Endometrial microvascular endothelial cells (primary cell): ENCODE results near the gene PLPP4. TPM values are rescaled to one million over a fixed set of nuclear protein-coding genes. Genes with fewer than 3 reads are reported as not detected.

Experiments used
- in situ Hi-C: cut with HindIII; loops from 2 replicates; pipeline ENCODE4 v1.10.0; 2017; ENCODE audit warnings: low sequenced_read_pairs, low pct_unique_long_range_greater_than_20kb; ENCODE audit errors: inconsistent ontology term
- total RNA-seq: library from RNA; depleted of rRNA; stranded (reverse); fragments of >200 nt; gene quantifications from one replicate; pipeline ENCODE4 v1.2.3, GENCODE V29; 2015; ENCODE audit errors: inconsistent ontology term

Gene PLPP4
- total RNA-seq, 1 donor from 2014 or later: 2.2 TPM

DNA sequence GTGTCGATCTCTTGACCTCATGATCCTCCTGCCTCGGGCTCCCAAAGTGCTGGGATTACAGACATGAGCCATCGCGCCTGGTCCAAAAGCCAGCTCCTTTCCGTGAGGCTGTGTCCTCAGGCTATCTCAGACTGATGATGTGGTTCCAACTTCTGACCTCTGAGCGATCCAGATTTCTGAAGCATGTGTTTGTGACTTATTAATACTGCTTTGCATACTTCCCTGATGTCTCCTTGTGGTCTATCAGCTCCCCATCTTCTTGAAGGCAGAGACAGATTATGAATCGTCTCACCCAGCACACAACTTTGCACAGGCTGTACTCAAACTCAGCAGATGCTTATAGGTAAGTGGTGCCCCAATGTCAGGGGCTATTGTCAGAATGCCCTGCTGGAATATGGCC is 2.0 kb upstream of the PLPP4 start:
- in situ Hi-C loops: no loop called here

DNA sequence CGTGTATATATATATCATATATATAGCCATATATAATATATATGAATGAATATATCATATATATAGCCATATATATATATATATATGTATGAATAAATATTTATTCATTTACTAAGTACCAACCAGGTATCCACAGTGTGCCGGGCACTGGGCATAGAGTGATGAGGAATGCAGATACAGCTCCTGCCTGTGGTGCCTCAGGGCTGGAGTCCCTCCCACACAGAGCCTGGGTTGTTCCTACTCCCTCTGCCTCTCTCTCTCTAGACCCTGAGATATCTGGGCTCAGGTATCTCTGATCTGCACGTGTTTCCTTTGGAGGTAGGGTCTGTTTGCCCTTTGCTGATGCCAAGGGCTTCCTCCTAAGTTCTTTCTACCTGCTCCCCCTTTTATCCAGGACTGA is 1.4 kb upstream of the PLPP4 start:
- in situ Hi-C loops: no loop called here

DNA sequence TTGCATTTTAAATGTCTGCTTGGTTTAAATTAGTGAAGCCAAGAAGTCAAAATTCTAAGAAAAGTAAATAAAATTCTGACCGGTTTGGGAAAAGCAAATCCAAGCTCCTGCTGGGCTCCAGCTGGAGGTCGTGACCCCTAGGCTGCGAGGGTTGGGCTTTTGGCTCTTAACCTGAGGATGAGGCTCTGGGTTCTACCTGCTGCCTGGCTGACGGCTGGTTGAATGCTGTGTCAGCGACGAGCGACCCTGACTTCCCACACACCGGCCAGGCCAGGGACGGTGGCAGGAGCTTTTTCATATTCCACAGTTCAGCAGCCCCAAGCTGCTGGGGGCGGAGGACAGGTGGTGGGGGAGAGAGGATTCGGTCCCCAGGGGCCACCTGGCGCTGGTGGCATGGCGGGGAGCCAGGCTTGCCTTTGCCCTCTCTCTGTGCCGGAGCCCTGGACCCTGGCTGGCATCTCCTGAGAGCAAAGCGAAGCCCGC is 843 bp upstream of the PLPP4 start:
- in situ Hi-C loops: no loop called here

- in situ Hi-C loops: no loop called here
Measured at GRCh38 chr10:120457431-120458172, 575 bp downstream of the PLPP4 start.

DNA sequence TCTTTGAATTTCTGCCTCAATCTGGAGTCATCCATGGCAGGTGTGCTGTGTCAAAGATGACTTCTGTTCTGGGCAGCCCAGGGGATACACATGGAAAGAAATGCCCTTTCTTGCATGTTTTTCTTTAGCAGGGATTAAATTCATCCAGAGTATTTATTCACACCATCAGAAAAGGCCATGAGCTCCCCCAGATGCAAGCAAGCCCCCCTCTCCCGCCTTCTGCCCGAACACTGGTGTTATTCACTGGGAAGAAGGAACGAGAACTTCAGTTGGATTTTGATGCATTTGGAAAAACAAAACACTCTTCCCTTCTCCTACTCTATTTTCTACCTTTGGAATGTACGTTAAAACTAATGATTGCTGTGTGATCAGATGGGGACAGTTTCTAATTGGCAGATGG is 1.4 kb downstream of the PLPP4 start:
- in situ Hi-C loops: no loop called here

- in situ Hi-C loops: no loop called here
Measured at GRCh38 chr10:120459185-120459584, 2.2 kb downstream of the PLPP4 start.

DNA sequence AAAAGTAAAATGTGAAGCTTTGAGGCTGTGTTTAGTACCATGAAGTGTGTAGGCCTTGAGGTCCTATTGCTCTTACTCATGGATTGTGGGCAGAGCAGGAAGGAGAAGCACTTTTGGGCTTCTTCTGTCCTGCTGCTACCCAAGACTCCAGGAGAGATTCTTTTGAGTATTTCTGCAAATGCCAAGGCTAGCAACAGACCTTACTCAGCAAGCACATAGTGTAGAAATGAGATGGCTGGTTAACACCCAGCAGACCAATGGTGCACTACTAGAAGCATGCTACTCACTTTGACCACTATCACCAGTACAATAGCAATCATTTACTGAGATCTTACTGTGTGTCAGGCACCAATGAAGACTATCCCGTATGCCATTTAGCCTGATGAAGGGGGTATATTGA is 3.2 kb downstream of the PLPP4 start:
- in situ Hi-C loops: no loop called here

DNA sequence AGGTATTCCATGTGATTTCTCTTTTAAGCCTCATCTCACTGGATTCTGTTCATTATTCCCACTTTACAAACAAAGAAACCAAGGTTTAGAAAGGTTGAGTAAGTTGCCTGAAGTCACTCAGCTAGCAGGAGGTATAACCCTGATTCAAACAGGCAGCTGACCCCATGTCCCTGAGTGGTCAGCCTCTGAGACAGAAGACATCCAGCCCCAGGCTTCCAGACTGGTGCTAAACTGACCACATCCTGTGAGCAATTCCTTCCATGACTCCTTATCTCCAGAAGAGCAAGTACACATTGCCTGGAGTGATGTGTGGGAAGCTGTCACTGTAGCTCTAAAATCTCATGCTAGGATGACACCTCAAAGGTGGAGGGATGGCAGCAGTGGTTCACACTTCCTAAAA is 3.7 kb downstream of the PLPP4 start:
- in situ Hi-C loops: no loop called here

- in situ Hi-C loops: no loop called here
Measured at GRCh38 chr10:120462018-120462682, 5.1 kb downstream of the PLPP4 start.

DNA sequence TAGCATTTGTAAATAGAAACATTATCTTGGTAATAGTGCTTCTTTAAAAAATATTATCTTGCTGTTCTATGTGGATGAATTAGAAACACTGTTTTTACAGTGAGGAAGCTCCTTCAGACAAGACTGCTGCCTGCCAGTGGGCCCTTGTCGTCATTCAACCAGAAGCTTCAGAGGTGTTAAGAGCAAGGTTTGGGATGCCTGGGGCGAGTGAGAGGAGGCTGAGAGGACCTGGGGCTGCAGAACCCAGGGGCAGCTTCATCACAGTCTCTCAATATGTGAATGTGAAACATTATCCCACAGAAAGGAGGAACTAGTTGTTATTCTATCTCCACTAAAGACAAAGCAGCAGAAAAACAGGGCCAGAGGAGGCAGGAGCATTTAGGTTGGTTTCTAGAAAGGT is 8.1 kb downstream of the PLPP4 start:
- in situ Hi-C loops: no loop called here

GRCh38 chr10:120466006-120466405 is 9.0 kb downstream of the PLPP4 start:
- in situ Hi-C loops: no loop called here

DNA sequence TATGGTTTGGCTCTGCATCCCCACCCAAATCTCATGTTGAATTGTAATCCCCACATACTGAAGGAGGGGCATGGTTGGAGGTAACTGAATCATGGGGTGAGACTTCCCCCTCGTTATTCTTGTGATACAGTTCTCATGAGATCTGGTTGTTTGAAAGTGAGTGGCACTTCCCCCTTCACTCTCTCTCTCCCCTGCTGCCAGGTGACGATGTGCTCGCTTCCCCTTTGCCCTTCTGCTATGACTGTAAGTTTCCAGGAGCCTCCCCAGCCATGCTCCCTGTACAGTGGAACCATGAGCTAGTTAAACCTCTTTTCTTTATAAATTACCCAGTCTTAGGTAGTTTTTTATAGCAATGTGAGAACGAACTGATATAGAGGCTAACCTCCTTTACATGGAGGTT is 16.6 kb downstream of the PLPP4 start:
- in situ Hi-C loops: no loop called here

DNA sequence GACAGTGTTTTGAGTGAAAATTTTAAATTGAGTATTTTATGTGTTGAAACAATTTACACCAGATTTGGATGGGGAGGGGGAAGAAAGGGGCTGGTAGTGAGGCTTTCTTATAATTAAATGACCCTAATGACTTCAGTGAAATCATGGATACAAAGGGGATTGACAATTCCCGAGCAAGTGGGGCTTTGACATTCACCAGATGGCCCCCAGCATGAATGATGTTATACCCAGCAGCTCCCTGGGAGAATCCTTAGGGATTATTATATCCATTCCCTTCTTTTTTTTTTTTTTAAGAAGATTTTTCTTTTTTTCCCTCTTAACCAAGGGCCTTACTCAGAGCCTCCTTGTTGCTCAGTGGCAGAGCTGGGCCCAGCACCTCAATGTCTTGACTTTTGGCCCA is 17.9 kb downstream of the PLPP4 start:
- in situ Hi-C loops: no loop called here

- in situ Hi-C loops: no loop called here
Measured at GRCh38 chr10:120475844-120476791, 19.1 kb downstream of the PLPP4 start.

GRCh38 chr10:120477021-120477742 is 20.2 kb downstream of the PLPP4 start:
- in situ Hi-C loops: no loop called here

- in situ Hi-C loops: no loop called here
Measured at GRCh38 chr10:120477743-120478141, 20.7 kb downstream of the PLPP4 start.

GRCh38 chr10:120478386-120478785 is 21.4 kb downstream of the PLPP4 start:
- in situ Hi-C loops: no loop called here

DNA sequence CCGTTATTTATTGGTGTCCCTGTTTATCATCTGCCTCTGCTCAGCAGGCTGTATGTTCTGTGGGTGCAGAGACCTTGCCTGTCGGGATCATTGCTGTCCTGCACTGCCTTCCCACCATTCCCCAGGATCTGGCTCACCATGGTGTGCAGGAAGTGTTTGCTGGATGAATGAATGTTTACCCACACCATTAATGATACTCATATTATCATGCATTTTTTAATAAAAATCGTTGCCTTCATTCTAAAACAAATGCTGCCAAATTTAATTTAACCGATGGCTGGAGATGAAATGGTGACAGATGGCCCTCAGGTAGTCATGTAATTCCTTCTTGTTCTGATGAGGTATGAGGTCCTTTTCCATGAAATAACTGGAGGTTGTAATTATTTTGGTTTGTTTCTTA is 22.5 kb downstream of the PLPP4 start:
- in situ Hi-C loops: no loop called here

DNA sequence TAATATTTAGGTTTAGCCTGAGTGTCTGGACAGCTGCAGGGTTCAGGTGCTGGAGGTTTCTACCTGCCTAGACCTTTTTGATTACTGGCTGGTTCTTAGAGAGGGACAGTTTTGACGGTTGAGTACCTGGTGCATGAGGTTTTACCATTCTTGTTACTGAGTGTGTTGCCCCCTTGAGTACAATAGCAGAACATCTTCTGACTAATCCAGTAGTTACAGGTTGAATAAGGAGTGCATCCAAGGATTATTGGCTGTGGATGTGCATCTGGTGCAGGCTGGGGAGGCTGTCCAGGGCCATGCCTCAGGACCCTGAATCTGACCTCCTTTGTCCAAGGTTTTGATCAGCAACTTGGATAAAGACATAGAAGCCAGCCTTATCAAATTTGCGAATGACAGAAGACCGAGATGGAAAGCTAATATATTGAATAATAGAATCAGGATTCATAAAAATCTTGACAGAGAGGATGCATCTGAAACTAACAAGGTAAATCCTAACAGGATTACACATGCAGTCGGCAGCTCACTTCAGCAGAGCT is 23.1 kb downstream of the PLPP4 start:
- in situ Hi-C loops: no loop called here
